Esophagus squamous epithelium (tissue), 4 donors: ENCODE data around the gene UGT1A4.

Experiments
- POLR2A ChIP-seq, 4 donors: fragments of 450-650 bp; IDR thresholded peaks; one replicate each; pipeline ENCODE4 v1.6.1; 2017; ENCODE audit warnings: antibody characterized with exemption in 4 of 4, mild to moderate bottlenecking in 4 of 4, moderate library complexity in 3 of 4
- TF ChIP-seq, protein P1 (sequence below), 6 experiments: fragments of 450-650 bp in 4 of 6; fragments of 200-600 bp in 2 of 6; sonication (generic) in 2 of 6; IDR thresholded peaks; one replicate each; pipeline ENCODE4 v1.5.1; 2016 to 2019; ENCODE audit warnings: antibody characterized with exemption in 6 of 6, mild to moderate bottlenecking in 4 of 6, moderate library complexity in 4 of 6

DNA sequence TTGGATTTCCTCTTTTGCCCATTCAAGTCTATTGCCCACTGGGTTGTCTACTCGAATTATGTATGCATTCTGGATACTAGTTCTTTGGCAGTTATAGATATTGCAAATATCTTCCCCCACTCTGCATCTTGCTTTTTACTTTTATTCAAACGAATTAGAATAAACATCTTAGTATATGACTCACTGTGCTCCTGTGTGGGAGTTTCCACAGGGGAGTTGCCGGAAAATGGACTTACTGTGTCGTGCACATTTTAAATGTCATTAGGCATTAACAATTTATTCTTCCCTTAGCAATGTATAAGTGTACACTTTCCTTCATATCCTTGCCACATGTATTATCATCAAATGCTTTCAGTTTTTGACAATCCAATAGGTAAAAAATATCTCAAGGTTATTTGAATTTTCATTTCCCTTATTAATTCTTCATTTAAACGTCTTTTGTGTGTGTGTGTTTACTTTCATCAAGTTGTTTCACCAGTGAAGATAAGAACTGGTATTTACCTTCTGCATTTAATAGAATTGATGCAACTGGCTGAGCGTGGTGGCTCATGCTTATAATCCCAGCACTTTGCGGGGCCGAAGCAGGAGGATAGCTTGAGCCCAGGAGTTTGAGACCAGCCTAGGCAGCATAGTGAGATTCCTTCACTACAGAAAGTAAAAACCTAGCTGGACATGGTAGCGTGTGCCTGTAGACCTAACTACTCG is 10.4 kb upstream of the UGT1A4 start:
- no peak for TF ChIP-seq POLR2A (IDR thresholded peaks at IDR 0.05)
- TF ChIP-seq, protein P1, sequence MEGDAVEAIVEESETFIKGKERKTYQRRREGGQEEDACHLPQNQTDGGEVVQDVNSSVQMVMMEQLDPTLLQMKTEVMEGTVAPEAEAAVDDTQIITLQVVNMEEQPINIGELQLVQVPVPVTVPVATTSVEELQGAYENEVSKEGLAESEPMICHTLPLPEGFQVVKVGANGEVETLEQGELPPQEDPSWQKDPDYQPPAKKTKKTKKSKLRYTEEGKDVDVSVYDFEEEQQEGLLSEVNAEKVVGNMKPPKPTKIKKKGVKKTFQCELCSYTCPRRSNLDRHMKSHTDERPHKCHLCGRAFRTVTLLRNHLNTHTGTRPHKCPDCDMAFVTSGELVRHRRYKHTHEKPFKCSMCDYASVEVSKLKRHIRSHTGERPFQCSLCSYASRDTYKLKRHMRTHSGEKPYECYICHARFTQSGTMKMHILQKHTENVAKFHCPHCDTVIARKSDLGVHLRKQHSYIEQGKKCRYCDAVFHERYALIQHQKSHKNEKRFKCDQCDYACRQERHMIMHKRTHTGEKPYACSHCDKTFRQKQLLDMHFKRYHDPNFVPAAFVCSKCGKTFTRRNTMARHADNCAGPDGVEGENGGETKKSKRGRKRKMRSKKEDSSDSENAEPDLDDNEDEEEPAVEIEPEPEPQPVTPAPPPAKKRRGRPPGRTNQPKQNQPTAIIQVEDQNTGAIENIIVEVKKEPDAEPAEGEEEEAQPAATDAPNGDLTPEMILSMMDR (IDR thresholded peaks at IDR 0.05): no peak
